C1 segment of cervical spinal cord (tissue), 14 donors: ENCODE results near the gene HOXB9.
A peak's percentile ranks its signal among the peaks of the same experiment; 100 is the strongest.

ENCODE experiments used
- DNase-seq, 14 donors: peaks; one replicate each; lab custom pipeline; 2025; lab: John Stamatoyannopoulos, UW

HOXB9 gene

GRCh38 chr17:48624544-48625494 is 1.3 kb downstream of the HOXB9 start:
- no peak for DNase-seq

GRCh38 chr17:48624118-48624517 is 2.0 kb downstream of the HOXB9 start:
- no peak for DNase-seq

- DNase-seq = no peak
Measured at GRCh38 chr17:48623583-48623982, 2.6 kb downstream of the HOXB9 start.

GRCh38 chr17:48622857-48623256 is 3.3 kb downstream of the HOXB9 start:
- DNase-seq = no peak

- no peak for DNase-seq
Measured at GRCh38 chr17:48621410-48622392, 4.5 kb downstream of the HOXB9 start.

GRCh38 chr17:48620461-48621139 is 5.6 kb downstream of the HOXB9 start:
- DNase-seq = no peak

- DNase-seq = no peak
Measured at GRCh38 chr17:48619826-48620449, 6.2 kb downstream of the HOXB9 start.

GRCh38 chr17:48618256-48618896 is 7.8 kb downstream of the HOXB9 start:
- DNase-seq = peak; percentile 5 to 85 (median 58)

- no peak for DNase-seq
Measured at GRCh38 chr17:48617471-48618255, 8.5 kb downstream of the HOXB9 start.

- DNase-seq = no peak
Measured at GRCh38 chr17:48616717-48617470, 9.3 kb downstream of the HOXB9 start.

GRCh38 chr17:48615963-48616716 is 10.0 kb downstream of the HOXB9 start:
- no peak for DNase-seq

- DNase-seq = no peak
Measured at GRCh38 chr17:48615047-48615962, 10.9 kb downstream of the HOXB9 start, which contains the start of gene HOXB8. HOXB8 (minus strand) TSS chr17:48615292; CDS start chr17:48614704, 588 bp downstream.

GRCh38 chr17:48613862-48614694 is 12.1 kb downstream of the HOXB9 start:
- no peak for DNase-seq

- peak in 2 of 14 donors; percentile 34 to 47 for DNase-seq
Measured at GRCh38 chr17:48612854-48613691, 13.1 kb downstream of the HOXB9 start.

- DNase-seq = no peak
Measured at GRCh38 chr17:48612456-48612853, 13.7 kb downstream of the HOXB9 start.
